HG02588 (cell line): ENCODE measurements around the gene C17orf100.

Source experiments
- ATAC-seq: cut with Tn5 transposase; IDR thresholded peaks from one replicate; pipeline ENCODE4 v1.9.1; 2021; ENCODE audit warnings: mild to moderate bottlenecking, moderate library complexity; ENCODE audit not compliant: unreplicated experiment

The C17orf100 gene

DNA sequence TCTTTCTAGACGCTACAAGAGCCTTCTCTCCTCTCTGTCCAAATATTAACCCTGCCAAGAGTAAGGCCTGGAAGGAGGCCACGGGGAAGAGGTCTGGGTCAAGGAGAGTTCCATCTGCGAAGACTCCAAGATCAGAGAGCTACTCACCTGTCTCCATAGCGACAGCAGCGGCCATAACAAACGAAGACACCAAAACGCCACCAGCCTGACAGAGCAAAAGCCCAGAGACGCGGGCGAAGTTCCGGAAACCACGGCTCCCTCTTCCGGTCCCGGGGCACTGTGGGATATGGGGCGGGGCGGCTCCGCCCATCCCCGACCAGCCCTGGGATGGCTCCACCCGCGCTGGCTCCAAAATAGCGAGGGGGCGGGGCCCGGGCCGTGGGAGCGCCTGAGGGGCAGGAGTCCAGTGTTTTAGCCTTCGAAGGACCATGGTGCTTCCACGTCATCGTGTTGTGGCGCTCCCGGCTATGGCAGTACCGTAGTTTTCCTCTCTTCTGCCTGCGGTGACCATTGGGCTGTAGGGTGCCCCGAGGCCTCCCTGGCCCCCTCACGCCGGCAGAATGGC, at the start of gene C17orf100, which contains the start of gene MED31:
Gene C17orf100 (plus strand): TSS at position 409 of the 565 bp plus-strand sequence. CDS start 152 bp downstream, at position 561.
Gene MED31 (minus strand): TSS at position 252 of the 565 bp plus-strand sequence. CDS start 77 bp downstream, at position 175.
- peak; percentile 94 for ATAC-seq

DNA sequence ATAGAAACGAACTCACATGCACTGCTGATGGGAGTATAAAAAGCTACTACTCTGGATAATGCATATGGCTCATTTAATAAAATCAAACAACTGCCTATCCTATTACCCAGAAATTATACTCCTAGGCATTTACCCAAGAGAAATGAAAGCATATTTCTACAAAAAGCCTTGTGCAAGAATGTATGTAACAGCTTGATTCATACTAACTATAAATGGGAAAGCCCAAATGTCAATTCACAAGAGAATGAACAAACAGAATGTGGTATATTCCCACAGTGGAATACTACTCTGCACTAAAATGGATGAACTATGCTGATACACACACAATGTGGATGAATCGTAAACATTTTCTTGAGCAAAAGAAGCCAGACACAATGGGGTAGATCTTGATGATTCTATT, 49.4 kb upstream of the C17orf100 start:
- no peak for ATAC-seq

DNA sequence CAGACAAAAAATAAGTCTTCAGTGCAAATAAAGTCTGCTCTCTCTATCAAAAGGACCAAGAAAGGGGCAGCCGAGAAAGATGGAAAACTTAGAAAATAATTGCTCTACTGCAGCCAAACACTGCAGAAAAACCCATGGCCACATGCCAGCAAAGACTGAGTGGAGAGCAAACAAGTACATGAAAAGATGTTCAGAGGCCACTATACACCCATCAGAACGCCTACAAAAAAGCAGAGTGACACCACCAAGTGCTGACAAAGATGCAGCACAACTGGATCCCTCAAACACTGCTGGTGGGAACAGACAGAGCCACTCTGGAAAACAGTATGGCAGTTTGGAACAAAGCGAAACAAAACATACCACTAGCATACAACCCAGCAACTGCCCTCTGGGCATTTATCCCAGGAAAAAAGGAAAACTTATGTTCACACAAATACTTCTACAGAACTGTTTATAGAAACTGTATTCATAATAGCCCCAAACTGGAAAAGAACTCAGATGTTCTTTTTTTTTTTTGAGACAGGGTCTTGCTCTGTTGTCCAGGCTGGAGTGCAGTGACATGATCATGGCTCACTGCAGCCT, 47.7 kb upstream of the C17orf100 start:
- ATAC-seq: no peak

DNA sequence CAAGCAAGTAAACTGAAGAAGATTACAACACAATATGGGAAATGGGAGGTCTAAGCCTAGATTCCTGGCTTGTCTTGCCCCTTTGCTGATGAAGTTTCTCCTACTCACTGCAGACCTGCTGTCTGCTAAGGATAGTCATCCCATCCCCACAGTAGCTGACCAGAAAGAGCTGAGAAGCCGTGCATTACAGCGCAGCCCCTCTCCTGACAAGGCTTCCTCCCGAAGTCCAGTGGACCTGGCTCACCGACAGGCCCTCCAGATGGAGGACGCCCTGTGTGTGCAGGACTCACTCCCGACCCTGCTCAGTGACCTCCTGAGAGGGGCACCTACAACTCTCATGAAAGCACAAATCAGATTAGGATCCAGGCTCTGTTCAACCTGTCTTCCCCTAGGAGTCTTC, 46.4 kb upstream of the C17orf100 start:
- no peak for ATAC-seq

DNA sequence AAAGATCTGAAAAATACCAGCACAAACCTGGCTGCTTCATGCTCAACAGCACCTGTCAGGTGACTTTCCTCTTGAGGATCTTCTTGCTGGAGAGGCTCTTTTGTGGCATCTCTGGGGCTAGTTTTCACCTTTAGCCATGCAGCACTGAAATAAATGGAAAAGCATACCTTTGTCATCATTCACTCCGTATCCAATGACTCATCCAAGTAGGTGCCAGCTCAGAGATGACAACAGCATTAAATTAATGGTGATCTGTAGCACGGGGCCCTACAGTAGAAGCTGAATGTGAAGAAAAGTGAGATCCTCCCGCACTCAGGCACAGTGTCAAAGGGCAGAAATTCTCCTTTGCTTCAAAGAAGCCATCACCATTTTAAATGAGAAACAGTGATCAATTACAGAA, 43.2 kb upstream of the C17orf100 start:
- no peak for ATAC-seq

DNA sequence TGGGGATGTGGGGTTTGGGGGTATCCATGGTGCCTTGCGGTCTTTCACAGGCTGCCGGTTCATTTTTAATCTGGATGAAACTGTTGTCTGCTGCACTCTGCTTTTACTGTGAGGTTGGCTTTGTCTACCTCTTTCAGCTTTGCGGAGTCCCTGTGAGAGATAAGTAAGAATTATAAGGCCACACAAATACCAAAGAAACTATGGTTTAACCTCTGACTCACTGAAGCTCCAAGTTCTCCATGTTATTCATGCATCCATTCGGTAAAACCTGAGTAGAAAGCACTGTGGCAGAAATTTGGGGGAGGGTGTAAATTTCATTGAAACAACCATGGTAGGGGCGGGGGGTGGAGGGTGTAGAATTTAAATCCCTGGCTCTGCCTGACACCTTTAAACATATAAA, 41.6 kb upstream of the C17orf100 start:
- no peak for ATAC-seq

DNA sequence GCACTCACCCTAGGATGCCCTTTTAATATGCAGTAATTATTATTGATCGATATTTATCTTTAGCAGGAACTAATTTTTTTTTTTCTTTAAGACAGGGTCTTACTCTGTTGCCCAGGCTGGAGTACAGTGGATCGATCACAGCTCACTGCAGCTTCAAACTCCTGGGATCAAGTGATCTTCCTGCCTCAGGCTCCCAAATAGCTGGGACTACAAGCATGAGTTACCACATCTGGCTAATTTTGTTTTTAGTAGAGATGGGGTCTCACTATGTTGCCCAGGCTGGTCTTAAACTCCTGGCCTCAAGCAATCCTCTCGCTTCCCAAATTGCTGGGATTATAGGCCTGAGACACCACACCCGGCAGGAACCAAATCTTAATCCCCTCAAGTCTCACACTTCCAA, 40.3 kb upstream of the C17orf100 start:
- no peak for ATAC-seq

DNA sequence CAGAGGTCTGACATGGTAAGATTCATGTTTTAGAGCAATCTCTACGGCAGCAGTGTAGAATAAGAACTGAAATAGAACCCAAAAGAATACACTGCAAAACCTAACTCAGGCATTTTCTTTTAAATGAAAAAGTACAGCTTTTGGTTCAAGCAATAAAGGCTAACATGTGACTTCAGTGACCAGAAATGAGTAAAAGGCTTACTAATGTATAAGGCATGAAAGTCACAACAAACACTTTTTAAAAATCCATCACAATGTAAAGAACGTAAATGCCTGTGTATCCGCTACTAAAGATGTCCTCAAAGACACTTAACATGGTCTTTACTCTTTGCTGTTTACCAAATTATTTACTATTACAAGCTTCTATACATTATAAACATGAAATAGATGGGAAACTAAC, 27.6 kb upstream of the C17orf100 start:
- ATAC-seq: no peak

DNA sequence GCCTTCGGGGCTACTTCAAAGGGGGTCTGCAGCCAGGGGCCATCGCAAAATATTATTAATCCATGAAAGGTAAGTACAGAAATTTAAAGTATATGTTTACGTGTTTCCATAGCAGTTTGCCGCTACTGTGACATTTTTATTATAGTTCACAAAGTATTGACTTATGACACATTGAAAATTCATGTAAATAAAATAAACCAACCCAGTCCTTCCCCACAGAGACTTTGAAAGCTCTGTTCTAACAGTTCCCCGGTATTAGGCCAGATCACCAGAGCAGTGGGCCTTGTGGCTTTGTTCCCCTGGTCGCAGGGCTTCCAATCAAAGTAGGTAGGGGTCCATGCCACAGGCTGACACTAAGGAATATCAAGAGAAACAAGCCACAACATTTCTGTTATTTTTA, 24.9 kb upstream of the C17orf100 start:
- ATAC-seq: no peak

DNA sequence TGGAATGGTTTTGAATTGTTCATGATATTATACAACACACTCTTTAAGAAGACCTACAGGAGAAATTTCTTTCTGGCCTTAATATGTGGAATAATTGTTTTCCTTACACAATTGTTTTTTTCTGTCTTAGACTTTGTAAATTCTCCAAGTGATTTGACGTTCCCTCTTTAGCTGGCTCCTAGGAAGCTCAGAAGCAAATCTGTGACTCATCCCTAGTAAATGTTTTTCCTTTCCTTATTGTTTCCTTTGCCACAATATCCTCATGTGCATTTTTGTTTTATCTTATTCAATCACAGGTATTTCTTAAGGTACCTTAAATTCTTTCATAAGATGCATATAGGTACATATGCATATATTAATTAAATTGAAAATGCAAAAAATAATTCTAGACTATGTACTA, 24.5 kb upstream of the C17orf100 start:
- no peak for ATAC-seq

DNA sequence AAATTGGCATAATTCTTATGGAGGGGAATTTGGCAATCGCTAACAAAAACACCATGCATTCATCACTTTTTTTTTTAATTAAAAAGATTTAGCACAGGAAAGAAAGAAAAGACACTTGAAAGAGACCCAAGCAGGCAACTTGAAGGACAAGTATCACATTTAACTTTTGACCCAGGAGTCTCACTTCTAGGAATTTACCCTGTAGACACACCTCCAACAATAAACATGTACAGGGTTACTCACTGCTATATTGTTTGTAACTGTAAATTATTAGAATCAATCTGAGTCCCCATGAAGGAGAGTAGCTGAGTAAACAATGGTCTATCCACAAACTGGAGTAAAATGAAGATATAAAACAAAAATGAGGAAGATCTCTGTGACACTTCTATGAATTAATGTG, 21.2 kb upstream of the C17orf100 start:
- no peak for ATAC-seq

DNA sequence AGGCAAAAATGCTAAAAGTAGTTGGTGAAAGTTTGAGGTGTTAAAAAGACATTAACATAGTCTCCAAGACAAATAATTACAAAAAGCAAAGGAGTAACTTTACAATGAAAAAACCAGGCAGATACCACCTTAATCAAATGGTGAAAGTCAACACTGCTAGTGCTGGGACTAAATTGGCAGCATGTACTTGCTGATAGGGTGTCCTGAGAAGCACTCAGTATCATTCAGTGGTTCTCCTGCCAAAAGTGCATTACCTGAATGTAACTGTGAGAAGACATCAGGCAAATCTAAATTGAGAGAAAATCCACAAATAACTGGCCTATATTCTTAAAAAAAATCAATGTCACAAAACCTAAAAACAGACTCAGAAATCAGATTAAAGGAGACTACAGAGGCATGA, 19.0 kb upstream of the C17orf100 start:
- ATAC-seq: no peak

DNA sequence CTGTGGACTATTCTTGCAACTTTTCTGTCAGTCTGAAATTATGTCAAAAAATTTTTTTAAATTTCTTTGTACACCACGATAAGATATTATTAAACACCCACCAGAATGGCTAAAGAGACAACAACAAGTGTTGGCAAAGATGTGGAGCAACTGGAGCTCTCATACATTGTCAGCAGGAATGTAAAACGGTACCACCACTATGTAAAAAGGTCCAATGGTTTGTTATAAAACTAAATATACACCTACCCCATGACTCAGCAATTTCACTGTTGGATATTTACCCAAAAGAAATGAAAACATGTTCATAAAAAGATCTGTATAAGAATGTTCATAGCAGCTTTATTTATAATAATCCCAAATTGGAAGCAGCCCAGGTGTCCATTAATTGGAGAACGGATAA, 18.3 kb upstream of the C17orf100 start:
- ATAC-seq: no peak

DNA sequence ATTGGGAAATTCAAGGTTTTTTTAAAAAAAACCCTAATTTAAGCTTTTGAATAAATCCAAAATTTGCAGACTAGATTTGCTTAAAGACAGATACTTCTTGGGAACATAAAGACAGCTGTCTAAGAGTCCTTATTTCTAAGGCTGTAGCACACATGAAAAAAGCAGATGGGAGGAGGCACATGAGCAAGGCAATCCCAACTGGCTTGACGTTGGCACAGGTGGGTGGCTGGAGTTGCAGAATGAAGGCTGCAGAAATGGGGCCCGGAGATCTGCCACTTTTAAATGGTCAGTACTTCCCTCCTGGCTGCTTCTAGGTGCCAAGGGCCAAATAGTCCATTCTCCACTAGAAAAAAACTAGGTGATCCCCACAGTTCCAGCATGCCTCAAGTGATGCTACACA, 15.5 kb upstream of the C17orf100 start:
- no peak for ATAC-seq

DNA sequence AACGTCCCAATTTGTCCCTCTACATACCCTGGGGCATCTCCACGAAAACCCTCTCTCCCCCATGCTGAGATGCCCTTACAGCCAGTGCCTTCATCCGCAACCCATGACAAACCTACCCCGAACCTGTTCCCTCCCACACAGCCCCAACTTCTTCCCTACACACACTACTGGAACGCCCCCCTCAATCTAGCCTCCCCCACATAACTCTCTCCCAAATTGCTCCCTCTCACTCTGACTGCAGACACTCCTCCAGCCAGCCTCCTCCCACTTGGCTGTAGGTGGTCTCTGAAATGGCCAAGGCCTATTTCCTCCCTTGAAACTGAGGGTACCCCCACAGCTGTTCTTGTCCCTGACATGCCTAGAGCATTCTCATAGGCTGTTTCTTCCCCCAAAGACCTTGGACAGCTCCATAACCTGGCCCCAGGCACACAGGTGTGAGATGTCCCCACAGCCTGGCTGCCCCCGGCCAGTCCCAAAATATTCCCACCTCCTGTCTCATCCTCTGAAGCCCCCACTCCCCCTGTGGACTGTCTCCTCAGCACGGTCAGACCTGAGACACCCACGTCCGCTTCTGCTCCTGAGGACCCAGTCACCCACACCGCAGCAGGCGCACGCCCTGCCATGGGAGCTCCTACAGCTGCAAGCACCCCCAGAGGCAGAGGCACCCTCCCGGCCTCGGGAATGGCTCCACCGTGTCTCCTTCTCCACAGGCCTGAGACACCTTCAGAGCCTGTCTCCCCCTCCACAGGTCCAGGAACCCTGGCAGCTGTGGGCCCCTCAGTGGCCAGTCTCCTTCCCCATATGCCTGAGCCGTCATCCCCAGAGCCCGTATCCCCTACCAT, 14.7 kb upstream of the C17orf100 start:
- ATAC-seq: no peak

DNA sequence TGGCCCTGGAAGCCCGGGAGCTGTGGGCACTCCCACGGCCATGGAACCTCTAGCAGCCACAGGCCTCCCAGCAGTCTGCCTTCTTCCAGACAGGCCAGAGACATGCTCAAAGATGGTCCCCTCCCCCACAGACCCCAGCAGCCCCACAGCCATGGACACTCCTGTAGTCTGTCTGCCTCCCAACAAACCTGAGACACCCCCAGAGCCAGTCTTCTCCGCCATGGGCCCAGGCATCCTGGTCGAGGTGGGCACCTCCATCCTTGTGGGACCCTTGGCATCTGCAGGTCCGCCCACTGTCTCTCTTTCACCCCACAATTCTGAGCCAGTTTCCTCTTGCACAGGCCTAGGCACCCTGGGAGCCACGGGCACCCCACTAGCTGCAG, 14.1 kb upstream of the C17orf100 start:
- no peak for ATAC-seq

DNA sequence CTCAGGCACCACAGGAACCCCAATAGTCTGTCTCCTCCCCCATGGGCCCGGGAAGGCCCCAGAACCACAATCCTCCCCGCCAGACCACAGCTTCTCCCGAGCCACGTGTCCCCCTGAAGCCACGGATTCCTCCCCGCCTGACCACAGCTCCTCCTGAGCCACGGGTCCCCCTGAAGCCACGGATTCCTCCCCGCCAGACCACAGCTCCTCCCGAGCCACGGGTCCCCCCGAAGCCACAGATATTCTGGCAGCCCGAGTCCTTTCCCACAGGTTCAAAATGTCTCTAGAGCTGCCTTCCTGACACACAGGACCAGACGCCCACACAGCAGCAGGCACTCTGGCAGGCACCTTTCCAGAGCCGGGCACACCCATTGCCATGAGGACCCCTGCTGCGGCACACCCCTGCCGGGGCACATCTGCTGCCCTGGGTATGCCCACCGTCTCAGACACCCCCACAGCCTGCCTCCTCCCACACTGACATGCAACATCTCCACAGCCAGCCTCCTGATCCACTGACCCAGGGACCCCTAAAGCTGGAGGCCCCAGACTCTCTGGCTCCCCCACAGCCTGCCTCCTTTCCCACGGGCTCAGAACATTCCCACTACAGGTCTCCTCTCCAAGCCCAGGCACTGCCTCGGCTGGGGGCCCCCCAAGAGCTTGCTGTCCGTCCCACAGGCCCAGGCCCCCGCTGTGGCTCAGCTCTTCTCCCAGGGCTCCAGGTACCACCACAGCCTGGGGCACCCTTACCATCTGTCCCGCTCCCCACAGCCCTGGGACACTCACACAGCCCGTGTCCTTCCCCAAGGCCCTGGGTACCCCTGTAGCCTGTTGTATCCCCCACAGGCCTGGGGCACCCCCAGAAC, 13.3 kb upstream of the C17orf100 start:
- no peak for ATAC-seq

DNA sequence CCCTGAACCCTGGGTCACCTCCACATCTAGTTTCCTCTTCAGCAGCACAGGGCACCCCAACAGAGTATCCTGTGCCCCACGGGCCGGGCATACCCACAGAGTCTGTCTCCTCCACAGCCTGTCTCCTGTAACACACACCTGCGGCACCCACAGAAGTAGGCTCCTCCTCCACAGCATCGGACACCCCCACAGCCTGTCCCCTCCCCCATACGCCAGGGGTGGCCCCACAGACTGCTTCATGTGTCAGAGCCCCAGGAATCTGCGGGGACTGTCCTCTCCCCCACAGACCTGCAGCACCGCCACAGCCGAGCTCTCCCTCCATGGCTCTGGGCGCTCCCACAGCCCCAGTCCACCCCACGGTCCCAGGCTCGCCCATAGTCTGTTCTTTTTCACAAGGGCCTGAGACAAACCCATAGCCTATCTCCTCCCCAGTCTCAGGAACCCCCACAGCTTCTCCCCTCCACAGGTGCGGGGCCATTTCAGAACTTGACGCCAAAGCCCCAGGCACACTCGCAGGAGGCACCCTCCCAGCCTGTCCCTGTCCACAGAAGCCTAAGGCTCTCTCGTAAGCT, 12.5 kb upstream of the C17orf100 start:
- no peak for ATAC-seq

DNA sequence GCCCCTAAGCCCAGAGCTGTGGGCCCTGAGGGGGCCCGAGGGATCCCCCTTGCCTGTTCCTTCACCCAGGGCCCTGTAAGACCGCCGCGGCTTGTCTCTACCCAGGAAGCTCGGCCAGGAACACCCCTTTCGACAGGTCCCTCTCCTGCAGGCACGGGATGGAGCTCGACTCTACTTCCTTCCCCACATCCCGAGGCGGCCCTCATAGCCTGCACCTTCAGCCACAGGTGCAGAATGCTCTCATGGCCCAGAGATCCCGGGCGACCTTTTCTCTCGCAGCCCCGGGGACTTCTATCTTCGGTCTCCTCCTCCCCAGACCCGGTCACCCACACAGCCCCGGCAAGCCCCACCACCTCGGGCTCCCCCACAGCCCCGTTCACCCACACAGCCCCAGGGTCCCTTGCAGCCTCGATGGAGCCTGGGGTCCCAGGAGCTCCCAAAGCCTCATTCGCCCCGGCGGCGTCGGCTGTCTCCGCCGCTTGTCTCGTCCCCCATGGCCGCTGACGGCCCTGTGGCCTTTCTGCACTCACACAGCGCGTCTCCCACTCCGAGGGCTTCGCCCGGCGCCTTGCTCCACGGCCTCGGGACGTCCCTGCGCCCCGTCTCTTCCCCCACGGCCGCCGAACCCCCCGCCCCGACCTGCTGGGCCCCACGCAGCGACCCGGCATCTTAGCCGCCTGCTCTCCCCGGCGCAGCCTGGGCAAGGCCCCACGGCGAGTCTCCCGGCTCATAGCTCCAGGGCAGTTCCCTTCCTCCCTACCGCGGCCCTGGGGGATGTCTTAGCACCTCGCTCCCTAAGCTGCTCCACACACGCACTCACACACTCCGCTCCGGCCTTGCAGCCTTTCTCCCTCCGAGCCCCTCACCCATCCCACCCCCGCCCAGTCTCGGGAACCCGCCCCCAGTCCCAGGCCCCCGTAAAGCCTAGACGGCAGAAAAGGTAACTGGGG, 11.7 kb upstream of the C17orf100 start:
- ATAC-seq: peak; percentile 4
